GM12874 (cell line): ENCODE data around the gene DYDC1.

Experiments used
- CTCF ChIP-seq: IDR thresholded peaks from 2 replicates; pipeline ENCODE4 v1.5.1; 2011; ENCODE audit warnings: low read depth, mild to moderate bottlenecking, control low read depth, low read length, moderate library complexity; ENCODE audit not compliant: insufficient read depth

Gene DYDC1

GRCh38 chr10:80320377-80320776, 36.2 kb downstream of the DYDC1 start:
- TF ChIP-seq CTCF: no peak

GRCh38 chr10:80319725-80320290, 36.7 kb downstream of the DYDC1 start:
- no peak for TF ChIP-seq CTCF

- TF ChIP-seq CTCF: no peak
Observed at GRCh38 chr10:80319318-80319717, 37.2 kb downstream of the DYDC1 start.

GRCh38 chr10:80318742-80319141, 37.8 kb downstream of the DYDC1 start:
- TF ChIP-seq CTCF: no peak

- no peak for TF ChIP-seq CTCF
Observed at GRCh38 chr10:80315391-80315790, 41.2 kb downstream of the DYDC1 start.

GRCh38 chr10:80313523-80313922, 43.0 kb downstream of the DYDC1 start:
- TF ChIP-seq CTCF: no peak

GRCh38 chr10:80296942-80297341, 59.6 kb downstream of the DYDC1 start:
- TF ChIP-seq CTCF: no peak
